NCI-H1092 treated with DMSO at 0.1 percent for 48 hours (cell line): Measurements from ENCODE around the gene ESD.

Experiments
- DNase-seq: peaks from one replicate; lab custom pipeline; 2025; lab: John Stamatoyannopoulos, UW

ESD gene

DNA sequence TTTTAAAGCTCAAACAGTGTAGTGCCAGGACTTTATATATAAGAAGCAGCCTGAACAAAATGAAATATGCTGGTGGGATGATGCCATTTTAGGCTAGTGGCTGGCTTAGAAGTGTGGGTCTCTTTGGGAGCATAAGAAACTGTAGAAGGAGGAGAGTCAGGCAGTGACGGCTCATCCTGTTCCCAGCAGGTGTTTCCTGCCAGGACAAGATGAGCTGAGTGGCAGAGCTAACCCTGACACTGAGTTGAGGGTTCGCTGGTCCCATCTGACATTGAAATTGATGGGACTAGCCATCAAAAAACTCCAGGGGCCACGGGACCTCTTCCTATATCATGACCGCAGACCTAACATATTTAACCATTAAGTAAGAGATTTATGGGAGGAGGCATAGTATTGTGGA lies 51.3 kb downstream of the ESD start:
- no peak for DNase-seq

DNA sequence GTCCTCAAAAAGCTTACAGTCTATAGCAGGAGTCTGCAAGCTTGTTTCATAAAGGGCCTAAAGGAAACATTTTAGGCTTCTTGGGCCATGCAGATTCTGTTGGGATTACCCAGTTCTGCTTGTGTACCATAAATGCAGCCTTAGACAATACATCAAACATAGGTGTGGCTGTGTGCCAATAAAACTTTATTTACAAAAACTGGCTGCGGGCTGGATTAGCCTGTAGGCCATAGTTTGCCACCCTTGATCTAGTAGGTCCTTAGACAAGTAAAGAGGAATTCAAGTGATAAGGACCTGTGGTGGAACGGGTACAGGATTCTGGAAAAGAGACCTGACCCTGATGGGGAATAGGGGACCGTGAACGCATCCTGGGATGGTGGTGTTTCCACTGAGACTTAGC lies 51.9 kb downstream of the ESD start:
- DNase-seq = no peak

DNA sequence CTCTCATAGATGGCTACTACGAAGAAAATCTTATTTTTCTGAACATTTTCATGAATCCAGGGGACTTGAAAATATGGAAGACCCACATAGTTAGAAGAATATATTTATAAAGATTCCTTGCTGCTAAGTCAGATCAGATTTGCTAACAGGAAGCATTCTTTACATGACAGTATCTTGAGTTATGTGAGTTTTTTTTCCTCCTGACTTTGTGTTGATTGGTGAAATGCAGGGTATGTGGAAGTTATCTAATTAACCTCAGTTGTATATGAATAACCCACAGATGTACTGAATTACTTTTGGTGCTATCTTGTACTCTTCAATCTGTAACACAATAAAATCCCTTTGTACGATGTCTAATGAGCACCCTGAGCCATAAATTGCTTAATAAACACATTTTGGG lies 53.8 kb downstream of the ESD start:
- no peak for DNase-seq

DNA sequence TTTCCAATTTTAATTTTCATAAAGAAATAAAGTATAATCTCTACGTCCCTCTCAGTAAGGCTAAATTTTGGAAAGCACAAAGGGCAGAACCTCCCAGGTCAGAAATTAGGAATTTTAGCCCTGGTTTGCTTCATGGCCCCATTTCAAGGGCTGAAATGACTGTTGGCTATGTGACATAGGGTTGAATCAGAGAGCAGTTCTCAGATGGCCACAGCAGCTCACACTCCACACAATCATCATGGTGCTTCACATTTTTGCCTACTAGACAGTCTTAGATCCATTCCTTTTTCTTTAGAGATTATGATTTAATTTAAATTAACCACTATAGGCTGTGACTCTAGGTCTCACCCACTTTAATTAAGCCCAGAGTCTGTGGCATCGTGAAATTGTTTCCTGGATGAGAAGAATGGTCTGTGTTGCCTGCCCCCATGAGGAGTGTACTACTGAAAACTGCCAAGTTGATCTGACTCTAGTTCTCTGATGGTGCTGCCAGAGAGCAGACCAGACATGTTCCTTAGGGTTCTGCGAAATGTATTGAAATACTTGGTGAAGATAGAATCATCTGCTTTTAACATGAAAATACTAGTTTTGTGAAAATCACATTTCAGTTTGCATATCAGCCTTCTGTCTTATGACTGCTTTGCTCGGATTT lies 57.4 kb downstream of the ESD start:
- DNase-seq = no peak

DNA sequence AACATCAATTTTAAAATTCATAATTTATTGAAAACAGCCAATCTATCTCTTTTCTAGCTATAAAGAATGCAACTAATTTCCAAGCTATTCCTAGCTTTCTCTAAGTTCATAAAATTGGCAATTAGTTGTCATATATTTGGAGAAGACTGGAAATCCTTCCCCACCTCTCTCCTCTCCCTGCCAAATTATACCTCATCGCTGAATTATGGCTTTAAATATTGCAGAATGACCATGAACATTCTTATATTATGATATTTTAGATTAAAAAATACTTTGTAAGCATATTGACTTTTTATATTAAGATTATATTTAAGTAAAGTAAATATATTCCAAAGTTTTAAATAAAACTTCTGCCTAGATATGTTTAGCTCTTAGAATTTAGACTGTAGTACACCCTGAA lies 58.2 kb downstream of the ESD start:
- DNase-seq = no peak

DNA sequence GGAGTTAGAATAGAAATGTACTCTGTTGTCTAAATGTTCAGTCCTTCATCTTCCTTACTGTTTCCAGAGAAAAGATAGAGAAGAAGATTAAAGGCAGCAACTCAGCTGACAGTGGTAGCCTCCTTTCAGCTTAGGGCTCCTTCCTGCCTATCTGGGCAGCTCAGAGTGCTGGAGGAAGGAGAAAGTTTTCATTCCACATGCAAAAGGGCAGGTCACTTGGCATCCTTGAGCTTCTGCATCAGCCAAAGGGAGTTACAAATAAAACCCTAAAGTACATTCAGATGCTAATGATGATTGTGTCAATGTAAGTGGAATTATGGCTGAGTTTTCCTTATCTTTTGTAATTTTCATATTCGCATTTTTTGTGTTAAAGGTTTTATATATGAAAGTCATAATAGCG lies 58.9 kb downstream of the ESD start:
- no peak for DNase-seq

DNA sequence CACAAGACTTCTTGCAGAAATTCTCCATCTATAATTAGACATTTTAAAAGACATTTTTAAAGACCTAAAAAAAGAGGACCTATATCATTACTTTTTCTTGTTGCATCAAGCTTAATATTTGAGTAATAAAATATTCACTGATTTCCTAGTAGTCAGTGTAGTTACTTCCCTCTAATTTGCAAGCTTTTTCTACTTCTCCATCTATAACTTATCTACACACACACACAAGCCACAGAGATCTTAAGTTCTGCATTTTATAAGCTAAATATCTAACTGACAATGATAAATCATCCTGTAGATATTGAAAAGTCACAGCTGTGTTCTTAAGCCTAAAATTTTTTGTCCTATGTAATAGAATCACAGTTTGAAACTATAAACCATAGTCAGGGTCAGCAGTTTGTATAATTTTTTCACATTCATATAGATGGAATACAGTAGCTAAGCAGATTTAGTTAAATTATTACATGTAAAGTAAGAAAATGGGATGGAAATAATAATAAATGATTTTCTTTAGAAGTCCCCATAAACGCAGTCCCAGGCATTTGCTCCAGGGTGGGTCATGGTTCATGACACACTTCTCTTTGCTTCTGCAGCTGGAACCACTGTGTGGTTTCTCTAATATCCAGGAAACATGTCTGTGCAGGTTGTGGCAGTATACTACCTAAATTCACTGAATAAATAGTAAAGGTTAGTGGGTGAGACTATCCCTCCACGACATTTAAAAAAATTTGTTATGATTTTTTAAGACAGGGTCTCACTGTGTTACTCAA lies 60.2 kb downstream of the ESD start:
- no peak for DNase-seq

DNA sequence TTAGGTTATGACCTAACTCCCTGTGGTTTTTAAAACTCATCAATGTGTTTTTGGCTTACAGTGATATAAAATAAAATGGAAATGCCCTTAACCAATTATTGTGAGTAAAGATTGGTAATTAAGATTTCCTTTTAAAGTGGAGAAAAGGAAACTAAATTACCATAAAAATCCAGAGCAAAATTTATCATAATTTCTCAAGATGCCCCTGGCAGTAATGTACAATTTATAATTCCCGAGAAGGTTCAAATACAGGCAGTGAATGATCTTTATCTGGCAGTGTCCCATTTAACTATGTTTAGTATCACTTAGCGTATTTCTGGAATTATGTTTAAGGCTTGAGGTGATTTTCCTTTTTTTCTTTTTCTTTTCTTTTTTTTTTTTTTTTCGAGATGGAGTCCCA lies 61.5 kb downstream of the ESD start:
- no peak for DNase-seq

DNA sequence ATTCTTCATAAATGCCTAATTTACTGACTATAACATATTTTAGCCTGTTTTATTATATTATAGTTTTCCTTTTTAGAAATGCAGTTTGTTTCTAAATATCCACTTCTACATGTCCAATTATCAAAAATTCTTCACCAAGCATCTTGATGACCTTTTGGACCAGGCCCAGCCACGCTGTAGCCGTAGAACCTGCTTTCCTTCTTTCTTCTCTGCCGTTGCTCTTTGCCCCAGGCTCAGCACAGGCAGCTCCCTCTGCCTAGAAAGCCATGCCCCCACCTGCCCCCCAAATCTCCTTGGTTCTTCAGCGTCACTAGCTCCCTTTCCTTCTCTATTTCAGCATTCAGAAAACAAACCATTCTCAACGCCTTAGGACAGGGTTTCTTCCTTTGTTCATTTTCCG lies 65.4 kb downstream of the ESD start:
- no peak for DNase-seq

DNA sequence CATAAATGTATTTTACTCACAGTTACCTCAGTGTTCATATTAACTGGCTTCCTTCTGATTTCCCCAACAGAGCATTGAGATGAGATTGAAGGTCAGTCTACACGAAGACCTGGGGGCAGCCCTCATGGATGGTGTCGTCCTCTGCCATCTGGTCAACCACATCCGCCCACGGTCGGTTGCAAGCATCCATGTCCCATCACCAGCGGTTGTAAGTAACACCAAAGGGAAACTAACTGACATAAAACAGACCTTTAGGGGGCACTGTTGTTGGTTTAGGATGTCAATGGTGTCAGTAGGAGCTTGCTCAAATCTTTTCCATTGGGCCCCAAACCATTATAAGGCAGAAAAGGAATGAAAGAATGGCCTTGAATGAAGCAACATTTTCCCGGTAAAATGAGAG lies 68.2 kb downstream of the ESD start:
- DNase-seq = no peak

DNA sequence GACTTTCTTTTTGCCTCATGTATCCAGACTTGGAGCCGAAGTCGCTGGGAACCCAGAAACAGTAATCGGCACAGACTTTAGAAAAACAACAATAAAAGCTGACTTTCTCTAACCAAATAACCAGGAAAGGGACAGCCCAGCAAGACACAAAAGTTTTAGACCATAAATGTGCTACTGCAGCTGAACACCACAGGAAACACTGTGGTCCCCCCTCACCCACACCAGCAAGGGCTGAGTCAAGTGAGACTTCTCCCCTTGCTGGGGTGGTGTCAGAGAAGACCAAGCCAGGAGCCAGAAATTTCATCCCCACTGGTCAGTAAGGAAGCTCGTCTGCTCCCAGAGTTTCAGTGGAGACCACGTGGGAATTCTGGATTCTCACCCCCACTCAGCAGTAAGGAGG lies 70.6 kb downstream of the ESD start:
- DNase-seq = no peak
